Endothelial cell of umbilical vein (primary cell): Measurements from ENCODE around the gene SLC4A1AP. TPM values are rescaled to one million over a fixed set of nuclear protein-coding genes. Genes with fewer than 3 reads are reported as not detected.

ENCODE experiments used
- Bru-seq: library from RNA; stranded (reverse); fragments of 400-500 nt; gene quantifications from one replicate; lab custom pipeline; 2021; lab: Mats Ljungman, UMichigan
- BruChase-seq, 2 experiments: library from RNA; stranded (reverse); fragments of 400-500 nt; gene quantifications; one replicate each; lab custom pipeline; 2021; lab: Mats Ljungman, UMichigan
- BruUV-seq: library from RNA; stranded (reverse); fragments of 400-500 nt; replicated peaks from 2 replicates; lab custom pipeline; 2021; lab: Mats Ljungman, UMichigan
- CTCF ChIA-PET: fragments of 300-600, 350-600 bp; sonication (Branson Sonifier 250); formaldehyde crosslinking; loops from one replicate; lab custom pipeline; 2021; ENCODE audit warnings: antibody characterized with exemption, inconsistent platforms; lab: Charles Lee
- POLR2A ChIA-PET: fragments of 300-600, 350-600 bp; sonication (Branson Sonifier 250); formaldehyde crosslinking; loops from one replicate; lab custom pipeline; 2021; ENCODE audit warnings: antibody characterized with exemption, inconsistent platforms; lab: Charles Lee
- DNase-seq: peaks from one replicate; pipeline ENCODE4 v3.0.0-alpha.2; 2011; ENCODE audit warnings: low read depth, low spot score
- FAIRE-seq: peaks from 2 replicates; lab custom pipeline; 2011; peaks lifted over from hg19 to GRCh38; lab: Jason Lieb, UNC
- H2AFZ ChIP-seq: 2 replicates; pipeline ENCODE4 v1.6.0; 2012; ENCODE audit warnings: low read depth, low read length, control low read depth, inconsistent platforms
- H3K27ac ChIP-seq: 2 replicates; pipeline ENCODE4 v1.5.1; 2011; ENCODE audit warnings: low read depth, mild to moderate bottlenecking, control low read depth, low read length, moderate library complexity; ENCODE audit not compliant: insufficient read depth
- H3K27me3 ChIP-seq, 2 experiments: 2 replicates each; pipeline versions ENCODE4 v1.6.0 to v1.6.1; 2011; ENCODE audit warnings: low read length in 2 of 2, mixed read lengths in 1 of 2; ENCODE audit not compliant: control insufficient read depth in 2 of 2, insufficient read depth in 2 of 2
- H3K36me3 ChIP-seq, 2 experiments: 2 replicates in 1 of 2; 3 replicates in 1 of 2; pipeline ENCODE4 v1.5.1; 2011; ENCODE audit warnings: low read length in 2 of 2, mild to moderate bottlenecking in 1 of 2, moderate library complexity in 1 of 2; ENCODE audit not compliant: control insufficient read depth in 2 of 2, insufficient read depth in 2 of 2; ENCODE audit errors: extremely low read depth in 1 of 2
- H3K4me1 ChIP-seq: 3 replicates; pipeline ENCODE4 v1.5.1; 2011; ENCODE audit warnings: mild to moderate bottlenecking, low read length; ENCODE audit not compliant: control insufficient read depth, insufficient read depth; ENCODE audit errors: extremely low read depth
- H3K4me2 ChIP-seq: 2 replicates; pipeline ENCODE4 v1.6.1; 2011; ENCODE audit warnings: low read length, control low read depth, mixed read lengths; ENCODE audit not compliant: insufficient read depth
- H3K4me3 ChIP-seq, 3 experiments: fragments of 200-600 bp in 1 of 3; sonication (generic), shearing (Covaris generic) in 1 of 3; replicated peaks in 1 of 3; 2 replicates each; pipeline ENCODE4 v1.5.1; 2011 to 2016; ENCODE audit warnings: control low read depth in 3 of 3, low read length in 3 of 3, mild to moderate bottlenecking in 2 of 3, inconsistent platforms in 1 of 3, low read depth in 1 of 3, moderate library complexity in 1 of 3; ENCODE audit not compliant: insufficient read depth in 1 of 3
- H3K79me2 ChIP-seq: 2 replicates; pipeline ENCODE4 v1.6.0; 2012; ENCODE audit warnings: low read length, inconsistent platforms; ENCODE audit not compliant: control insufficient read depth, insufficient read depth
- H3K9ac ChIP-seq: replicated peaks from 2 replicates; pipeline ENCODE3; 2011; ENCODE audit warnings: low read length, control low read depth; ENCODE audit not compliant: insufficient read depth; ENCODE audit errors: extremely low read depth
- H3K9me1 ChIP-seq: replicated peaks from 3 replicates; pipeline ENCODE4 v1.6.0; 2011; ENCODE audit warnings: mild to moderate bottlenecking, low read length; ENCODE audit not compliant: control insufficient read depth, insufficient read depth; ENCODE audit errors: extremely low read depth
- H3K9me3 ChIP-seq: replicated peaks from 2 replicates; pipeline ENCODE4 v1.5.1; 2012; ENCODE audit warnings: low read length, inconsistent platforms; ENCODE audit not compliant: control insufficient read depth, insufficient read depth
- H4K20me1 ChIP-seq: replicated peaks from 2 replicates; pipeline ENCODE3; 2011; ENCODE audit warnings: mild to moderate bottlenecking, low read length; ENCODE audit not compliant: control insufficient read depth, insufficient read depth; ENCODE audit errors: extremely low read depth
- GATA2 ChIP-seq: IDR thresholded peaks from 2 replicates; pipeline ENCODE4 v1.7.0; 2011; ENCODE audit warnings: low read depth, mild to moderate bottlenecking, moderate library complexity, mixed read lengths, low read length; ENCODE audit not compliant: insufficient read length, insufficient read depth
- MYC ChIP-seq: IDR thresholded peaks from one replicate; pipeline ENCODE4 v1.6.1; 2011; ENCODE audit warnings: mild to moderate bottlenecking, low read depth, low read length
- POLR2A ChIP-seq: IDR thresholded peaks from 2 replicates; pipeline ENCODE4 v1.6.1; 2012; ENCODE audit warnings: low read depth, mild to moderate bottlenecking, control low read depth, low read length
- POLR2AphosphoS5 ChIP-seq: IDR thresholded peaks from 2 replicates; pipeline ENCODE4 v1.6.1; 2012; ENCODE audit warnings: low read depth, mild to moderate bottlenecking, control low read depth, low read length, moderate library complexity; ENCODE audit not compliant: insufficient read depth
- dilution Hi-C: fragments of 300-500 bp; cut with MboI; formaldehyde crosslinking; loops from one replicate; pipeline ENCODE4 v1.15.0; 2019; ENCODE audit warnings: low sequenced_read_pairs; ENCODE audit not compliant: extremely low pct_ligation_motif_present
- intact Hi-C: fragments of 100-400 bp; cut with micrococcal nuclease; formaldehyde crosslinking; loops from one replicate; pipeline ENCODE4 v1.10.0; 2022
- long read RNA-seq: library from polyadenylated mRNA; stranded (forward); transcript quantifications from one replicate; pipeline ENCODE4 v2.0.0, GENCODE V29; 2021
- polyA minus RNA-seq, 3 experiments: library from RNA; depleted of rRNA, polyadenylated mRNA; stranded (reverse); fragments of >200 nt; gene quantifications; 1 replicate in 1 of 3; 2 replicates in 2 of 3; pipeline ENCODE4 v1.2.3, GENCODE V29; 2011
- polyA plus RNA-seq, 4 experiments: library from polyadenylated mRNA; depleted of rRNA in 3 of 4; stranded (reverse) in 3 of 4; unstranded in 1 of 4; fragments of >200 nt; gene quantifications; 2 replicates each; pipeline versions ENCODE4 v1.2.1 to v1.2.3, GENCODE V29; 2011 to 2012; ENCODE audit warnings: missing spikeins in 1 of 4
- total RNA-seq: library from RNA; stranded (reverse); gene quantifications from 2 replicates; pipeline ENCODE4 v1.2.3, GENCODE V29; 2021

The SLC4A1AP gene
- 26.2 and 28.4 TPM in 2 replicates for total RNA-seq
- 9.1 and 9.5 TPM in 2 replicates for polyA plus RNA-seq
- polyA plus RNA-seq (2011; cell fraction: cytosol; rRNA removed): 12.3 and 12.7 TPM in 2 replicates
- polyA plus RNA-seq (2011; cell fraction: nucleus; rRNA removed): 15.3 and 19.2 TPM in 2 replicates
- 24.5 and 29.7 TPM in 2 replicates for polyA plus RNA-seq (2012)
- polyA minus RNA-seq: 5.1 and 6.2 TPM in 2 replicates
- 11.2 TPM for polyA minus RNA-seq (2011; cell fraction: cytosol; rRNA and poly(A)+ RNA removed)
- polyA minus RNA-seq (2011; cell fraction: nucleus; rRNA and poly(A)+ RNA removed): 9.2 and 9.6 TPM in 2 replicates
- Bru-seq, nascent RNA: percentile 74 among the genes with signal in this experiment
- percentile 79 among the genes with signal in this experiment for BruChase-seq, experiment 1, labeled RNA remaining after a 6-hour chase
- BruChase-seq, experiment 2, labeled RNA remaining after a 2-hour chase: percentile 77 among the genes with signal in this experiment
- long read RNA-seq, transcript SLC4A1AP-201 (14 exons, 2,959 nt): major isoform, 94 of 110 reads
- long read RNA-seq, partial matches to known transcripts: 7 of 110 reads
- long read RNA-seq, other reads (novel, unspliced or antisense): 9 of 110 reads

- H3K9me1 ChIP-seq: no peaks in the 10 kb centered on the region
- peak within 1 kb of the TSS; percentile 94 for H3K9ac ChIP-seq
- intact Hi-C loops (loop anchor here (1.0 kb wide), 2 partner anchors 34 to 255 kb away; partner anchors contain the start of genes CCDC121 and GPN1), dilution Hi-C loops (no loop called here)
- peak within 1 kb of the TSS; percentile 78 for H2AFZ ChIP-seq
- ChIA-PET POLR2A (interaction anchor here (1.2 kb wide), 1 partner anchor 20 kb away, joined by 6 read pairs; no protein-coding TSS in a partner anchor), CTCF (interaction anchor here (0.9 to 7.3 kb wide), 4 partner anchors 15 to 255 kb away, joined by 3 to 74 read pairs (median 3); no protein-coding TSS in a partner anchor)
- H3K9me3 ChIP-seq: no peaks in the 10 kb centered on the region
- H3K79me2 ChIP-seq: peaks cover 27% of the 10 kb centered on the region
- no peaks in the 10 kb centered on the region for H4K20me1 ChIP-seq
- no peaks in the 10 kb centered on the region for H3K27me3 ChIP-seq
- H3K27ac ChIP-seq: peak within 1 kb of the TSS; percentile 73
- peak within 1 kb of the TSS; percentile 84 for H3K4me2 ChIP-seq
- H3K4me1 ChIP-seq: peaks cover 37% of the 10 kb centered on the region
- peak; percentile 89 for FAIRE-seq
- peak within 1 kb of the TSS; percentile 71 to 98 (median 84) for H3K4me3 ChIP-seq
- TSS peak; percentile 71 for BruUV-seq
- H3K36me3 ChIP-seq: peaks cover 7 to 11% of the 10 kb centered on the region in 2 experiments
- TF ChIP-seq POLR2AphosphoS5 (peak; percentile 74), MYC (no peak), GATA2 (peak; percentile 26), POLR2A (peak; percentile 67)
- DNase-seq: peak; percentile 92
These were observed at the start of gene SLC4A1AP, which contains the start of gene SUPT7L for GRCh38 chr2:27663285-27664153. TSS of gene SLC4A1AP (plus strand) at chr2:27663889. CDS start at chr2:27663915, 26 bp downstream. TSS of gene SUPT7L (minus strand) at chr2:27663614. CDS start at chr2:27662192, 1,422 bp downstream.
